ENCODE data around the gene ARHGAP20. TPM values are rescaled to one million over a fixed set of nuclear protein-coding genes. Genes with fewer than 3 reads are reported as not detected.
A peak's percentile ranks its signal among the peaks of the same experiment; 100 is the strongest.

Gene ARHGAP20
- total RNA-seq, 1 donor = 2.2 TPM

DNA sequence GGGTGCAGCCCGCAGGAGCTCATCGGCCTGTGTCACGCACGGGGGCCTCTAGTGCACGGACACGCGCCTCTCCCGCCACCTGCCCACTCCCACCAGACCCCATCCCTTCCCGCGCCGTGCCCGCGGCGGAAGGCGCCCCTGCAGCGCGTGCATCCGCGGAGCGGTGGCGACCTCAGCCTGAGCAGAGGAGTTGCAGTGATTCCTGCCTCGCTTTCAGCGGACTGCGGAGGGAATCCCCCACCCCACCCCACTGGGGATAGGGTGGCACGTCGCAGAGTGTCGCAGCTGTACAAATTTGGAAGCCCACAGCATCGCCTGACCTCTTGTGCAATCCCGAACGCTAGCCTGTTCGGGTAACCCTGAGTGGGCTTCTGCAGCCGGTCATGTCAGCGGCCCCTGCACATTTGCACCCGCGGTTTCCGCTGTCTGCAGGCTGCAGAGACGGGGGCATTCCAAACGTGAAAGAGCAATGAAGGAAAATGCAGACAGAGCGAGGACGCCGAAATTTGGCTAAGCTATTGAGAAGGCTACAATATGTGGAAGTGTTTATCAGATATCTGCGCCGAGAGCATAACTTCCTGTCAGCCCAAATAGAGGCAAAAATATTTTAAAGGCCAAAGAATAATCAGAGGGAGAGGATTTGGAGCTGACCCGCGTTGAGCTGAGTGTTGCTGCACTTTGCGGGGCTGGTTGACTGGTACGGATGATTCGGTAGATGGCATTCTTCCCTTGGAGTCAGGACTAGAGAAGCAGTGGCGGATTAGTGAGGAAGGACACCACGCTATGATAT is 617 bp upstream of the ARHGAP20 start:
- TF ChIP-seq, protein P1, sequence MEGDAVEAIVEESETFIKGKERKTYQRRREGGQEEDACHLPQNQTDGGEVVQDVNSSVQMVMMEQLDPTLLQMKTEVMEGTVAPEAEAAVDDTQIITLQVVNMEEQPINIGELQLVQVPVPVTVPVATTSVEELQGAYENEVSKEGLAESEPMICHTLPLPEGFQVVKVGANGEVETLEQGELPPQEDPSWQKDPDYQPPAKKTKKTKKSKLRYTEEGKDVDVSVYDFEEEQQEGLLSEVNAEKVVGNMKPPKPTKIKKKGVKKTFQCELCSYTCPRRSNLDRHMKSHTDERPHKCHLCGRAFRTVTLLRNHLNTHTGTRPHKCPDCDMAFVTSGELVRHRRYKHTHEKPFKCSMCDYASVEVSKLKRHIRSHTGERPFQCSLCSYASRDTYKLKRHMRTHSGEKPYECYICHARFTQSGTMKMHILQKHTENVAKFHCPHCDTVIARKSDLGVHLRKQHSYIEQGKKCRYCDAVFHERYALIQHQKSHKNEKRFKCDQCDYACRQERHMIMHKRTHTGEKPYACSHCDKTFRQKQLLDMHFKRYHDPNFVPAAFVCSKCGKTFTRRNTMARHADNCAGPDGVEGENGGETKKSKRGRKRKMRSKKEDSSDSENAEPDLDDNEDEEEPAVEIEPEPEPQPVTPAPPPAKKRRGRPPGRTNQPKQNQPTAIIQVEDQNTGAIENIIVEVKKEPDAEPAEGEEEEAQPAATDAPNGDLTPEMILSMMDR (IDR thresholded peaks at IDR 0.05; ENCODE audit: extremely low read depth, low read depth, low read length) = no peak
- Histone ChIP-seq H3K4me1 (ENCODE audit: insufficient read depth, low read length) (no peaks in the 10 kb centered on the region), H3K4me3 (ENCODE audit: insufficient read depth, low read length) (peak overlapping the region; percentile 64), H4K20me1 (ENCODE audit: insufficient read depth, low read length) (peaks cover 2% of the 10 kb centered on the region), H2AFZ (ENCODE audit: low read length) (peak overlapping the region; percentile 72), H3K36me3 (ENCODE audit: insufficient read depth, low read length) (no peaks in the 10 kb centered on the region), H3K79me2 (ENCODE audit: insufficient read depth, low read length) (no peaks in the 10 kb centered on the region), H3K4me2 (ENCODE audit: insufficient read depth, low read length) (peak overlapping the region; percentile 64), H3K9me3 (ENCODE audit: low read depth, low read length) (no peaks in the 10 kb centered on the region), H3K27ac (ENCODE audit: low read depth, low read length) (no peak overlapping the region), H3K27me3 (ENCODE audit: insufficient read depth, low read length) (peaks cover 48% of the 10 kb centered on the region)
- DNase-seq (ENCODE audit: insufficient read length, low spot score, missing footprints) = peak; percentile 92

DNA sequence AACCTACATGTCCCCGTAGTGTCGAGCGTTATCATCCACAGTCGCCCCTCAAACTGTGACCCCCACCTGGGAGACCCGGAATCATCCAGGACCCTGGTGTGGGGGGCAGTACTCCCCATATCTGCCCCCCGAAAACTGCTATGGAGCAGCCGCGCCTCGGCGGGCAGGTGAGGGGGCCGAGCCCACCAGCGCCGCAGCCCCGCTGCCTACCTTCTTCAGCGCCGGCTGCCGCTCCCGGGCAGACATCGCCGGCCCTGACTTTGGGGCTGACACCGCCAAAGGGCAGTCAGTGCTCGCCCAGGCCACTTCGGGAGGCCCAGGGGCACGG is 825 bp downstream of the ARHGAP20 start:
- Histone ChIP-seq H2AFZ (ENCODE audit: low read length) (peak overlapping the region; percentile 70), H3K27ac (ENCODE audit: low read depth, low read length) (no peak overlapping the region), H3K27me3 (ENCODE audit: insufficient read depth, low read length) (peaks cover 48% of the 10 kb centered on the region), H3K79me2 (ENCODE audit: insufficient read depth, low read length) (no peaks in the 10 kb centered on the region), H4K20me1 (ENCODE audit: insufficient read depth, low read length) (peaks cover 2% of the 10 kb centered on the region), H3K9me3 (ENCODE audit: low read depth, low read length) (no peaks in the 10 kb centered on the region), H3K36me3 (ENCODE audit: insufficient read depth, low read length) (no peaks in the 10 kb centered on the region), H3K4me2 (ENCODE audit: insufficient read depth, low read length) (peak overlapping the region; percentile 66), H3K4me1 (ENCODE audit: insufficient read depth, low read length) (no peaks in the 10 kb centered on the region), H3K4me3 (ENCODE audit: insufficient read depth, low read length) (peak overlapping the region; percentile 63)
- TF ChIP-seq, protein P1 (IDR thresholded peaks at IDR 0.05; ENCODE audit: extremely low read depth, low read depth, low read length) = no peak
- DNase-seq (ENCODE audit: insufficient read length, low spot score, missing footprints) = no peak

DNA sequence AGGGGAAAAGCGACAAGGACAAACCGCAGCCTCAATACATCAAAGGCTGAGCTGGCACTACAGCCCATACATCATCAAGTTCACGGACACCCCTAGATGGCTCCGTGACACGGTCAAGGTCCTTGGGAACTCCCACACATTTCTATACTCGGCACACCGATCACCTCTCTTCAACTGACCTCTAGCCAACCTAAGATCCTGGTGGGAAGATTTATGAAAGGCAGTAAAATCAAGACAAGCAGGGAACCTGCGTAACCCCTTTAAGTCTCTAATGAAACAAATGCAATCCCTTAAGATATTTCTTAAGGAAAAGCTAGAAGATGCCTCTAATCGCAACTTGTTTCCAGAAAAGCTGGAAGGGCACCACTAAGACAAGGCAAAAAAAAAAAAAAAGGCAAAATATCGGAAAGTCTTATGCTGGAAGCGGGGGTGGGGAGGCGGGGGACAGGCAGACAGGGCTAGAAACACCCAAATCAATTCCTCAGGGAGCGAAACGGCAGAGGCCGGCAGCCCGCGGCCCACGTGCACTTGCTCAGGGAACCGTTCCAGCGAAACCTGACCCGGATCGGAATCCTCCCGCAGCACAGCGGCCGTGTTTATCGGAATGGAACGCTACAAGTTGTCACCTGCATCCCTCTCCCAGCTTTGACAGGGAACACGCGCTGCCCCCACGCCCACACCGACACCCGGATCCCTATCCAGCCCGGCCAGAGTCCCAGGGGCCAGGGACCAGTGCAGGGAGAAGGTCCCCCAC is 1.4 kb downstream of the ARHGAP20 start:
- peaks cover 48% of the 10 kb centered on the region for H3K27me3 ChIP-seq (ENCODE audit: insufficient read depth, low read length)
- no peaks in the 10 kb centered on the region for H3K4me1 ChIP-seq (ENCODE audit: insufficient read depth, low read length)
- H3K36me3 ChIP-seq (ENCODE audit: insufficient read depth, low read length) = no peaks in the 10 kb centered on the region
- H3K4me3 ChIP-seq (ENCODE audit: insufficient read depth, low read length) = peak overlapping the region; percentile 33
- peak overlapping the region; percentile 50 for H3K4me2 ChIP-seq (ENCODE audit: insufficient read depth, low read length)
- H3K79me2 ChIP-seq (ENCODE audit: insufficient read depth, low read length) = no peaks in the 10 kb centered on the region
- TF ChIP-seq, protein P1 (IDR thresholded peaks at IDR 0.05; ENCODE audit: extremely low read depth, low read depth, low read length) = no peak
- peak overlapping the region; percentile 40 for H2AFZ ChIP-seq (ENCODE audit: low read length)
- peaks cover 2% of the 10 kb centered on the region for H4K20me1 ChIP-seq (ENCODE audit: insufficient read depth, low read length)
- no peak overlapping the region for H3K27ac ChIP-seq (ENCODE audit: low read depth, low read length)
- H3K9me3 ChIP-seq (ENCODE audit: low read depth, low read length) = no peaks in the 10 kb centered on the region
- peak; percentile 84 for DNase-seq (ENCODE audit: insufficient read length, low spot score, missing footprints)

DNA sequence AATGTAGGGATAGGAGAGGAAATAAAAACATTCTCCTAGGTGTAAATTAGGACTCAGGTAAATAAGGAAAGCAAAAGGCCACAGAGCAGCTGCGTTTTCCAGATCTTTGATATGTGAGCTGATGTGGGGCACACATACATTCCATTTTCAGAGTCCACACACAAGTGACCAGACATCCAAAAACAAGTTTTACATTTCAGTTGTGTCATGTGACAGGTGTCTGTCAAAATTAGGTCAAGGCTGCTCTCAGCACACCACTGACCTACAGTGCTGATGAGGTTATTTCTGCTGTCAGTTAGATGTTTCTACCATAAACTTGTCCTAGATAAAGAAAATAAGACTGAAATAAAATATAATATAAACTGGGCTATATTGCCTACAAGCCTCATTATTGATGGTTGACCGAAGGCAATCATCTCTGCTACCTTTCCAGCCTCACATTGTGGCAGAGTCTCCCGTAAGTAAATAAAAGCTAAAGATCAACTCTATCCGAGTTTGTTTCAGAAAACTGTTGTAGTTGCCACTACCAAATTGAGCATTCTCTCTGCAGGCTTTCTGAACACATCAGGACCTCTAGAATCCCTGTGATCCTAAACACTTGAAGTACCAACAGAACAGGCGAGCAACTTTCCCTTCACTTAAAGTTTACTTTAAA is 7.9 kb downstream of the ARHGAP20 start:
- Histone ChIP-seq H3K36me3 (ENCODE audit: insufficient read depth, low read length) (no peaks in the 10 kb centered on the region), H3K4me3 (ENCODE audit: insufficient read depth, low read length) (no peak overlapping the region), H3K27ac (ENCODE audit: low read depth, low read length) (no peak overlapping the region), H3K27me3 (ENCODE audit: insufficient read depth, low read length) (no peaks in the 10 kb centered on the region), H4K20me1 (ENCODE audit: insufficient read depth, low read length) (no peaks in the 10 kb centered on the region), H3K79me2 (ENCODE audit: insufficient read depth, low read length) (no peaks in the 10 kb centered on the region), H3K9me3 (ENCODE audit: low read depth, low read length) (no peaks in the 10 kb centered on the region), H3K4me2 (ENCODE audit: insufficient read depth, low read length) (no peak overlapping the region), H3K4me1 (ENCODE audit: insufficient read depth, low read length) (no peaks in the 10 kb centered on the region), H2AFZ (ENCODE audit: low read length) (no peak overlapping the region)
- no peak for DNase-seq (ENCODE audit: insufficient read length, low spot score, missing footprints)
- TF ChIP-seq, protein P1 (IDR thresholded peaks at IDR 0.05; ENCODE audit: extremely low read depth, low read depth, low read length) = no peak

Data from osteoblast (primary cell).